Measurements from ENCODE around the gene PARVB.

GRCh38 chr22:44023404-44024287 lies 456 bp upstream of the PARVB start:
- TF ChIP-seq POLR2A (IDR thresholded peaks at IDR 0.05; ENCODE audit: low read depth, low read length): peak; percentile 89
- TF ChIP-seq EGR1 (IDR thresholded peaks at IDR 0.05; ENCODE audit: borderline replicate concordance in 1 of 2, low read depth in 2 of 2, low read length in 2 of 2): peak in 1 of 2 experiments; percentile 77; a peak in 2 of 3 replicates

All from GM12878 (cell line).